OCI-LY7 (cell line): Measurements from ENCODE around the gene VWA8. TPM values are rescaled to one million over a fixed set of nuclear protein-coding genes. Genes with fewer than 3 reads are reported as not detected.

Source experiments
- BruUV-seq: library from RNA; stranded (reverse); fragments of 400-500 nt; replicated peaks from 2 replicates; lab custom pipeline; 2021; lab: Mats Ljungman, UMichigan
- CTCF ChIA-PET: fragments of 300-600 bp; sonication (Branson Sonifier 250); formaldehyde crosslinking; loops from one replicate; lab custom pipeline; 2022; ENCODE audit warnings: antibody characterized with exemption; ENCODE audit not compliant: unreplicated experiment; lab: Charles Lee
- POLR2A ChIA-PET: fragments of 300-600 bp; sonication (Branson Sonifier 250); formaldehyde crosslinking; loops from one replicate; lab custom pipeline; 2022; ENCODE audit warnings: antibody characterized with exemption; lab: Charles Lee
- DNase-seq: peaks from one replicate; pipeline ENCODE4 v3.0.0-alpha.2; 2015; ENCODE audit warnings: low spot score
- H2AFZ ChIP-seq: fragments of 200-600 bp; sonication (generic), shearing (Covaris generic); 2 replicates; pipeline ENCODE4 v1.6.1; 2014; ENCODE audit warnings: mild to moderate bottlenecking, antibody characterized with exemption, low read length, moderate library complexity
- H3K27ac ChIP-seq: fragments of 200-600 bp; sonication (generic); 2 replicates; pipeline ENCODE4 v1.5.1; 2014; ENCODE audit warnings: mixed run types, low read depth, mild to moderate bottlenecking, moderate library complexity, low read length, inconsistent platforms; ENCODE audit not compliant: poor library complexity, severe bottlenecking
- H3K36me3 ChIP-seq: fragments of 200-600 bp; sonication (generic); 2 replicates; pipeline ENCODE4 v1.6.1; 2014; ENCODE audit warnings: mild to moderate bottlenecking, antibody characterized with exemption, low read length, moderate library complexity, mixed read lengths; ENCODE audit not compliant: insufficient read depth
- H3K4me1 ChIP-seq: fragments of 200-600 bp; sonication (generic); 2 replicates; pipeline ENCODE4 v1.5.1; 2014; ENCODE audit warnings: mild to moderate bottlenecking, low read length; ENCODE audit not compliant: insufficient read depth, poor library complexity, severe bottlenecking
- H3K4me2 ChIP-seq: fragments of 200-600 bp; sonication (generic); 2 replicates; pipeline ENCODE4 v1.6.1; 2014; ENCODE audit warnings: mild to moderate bottlenecking, low read length
- H3K4me3 ChIP-seq: fragments of 200-600 bp; sonication (generic); 2 replicates; pipeline ENCODE4 v1.5.1; 2014; ENCODE audit warnings: mild to moderate bottlenecking, low read depth, low read length; ENCODE audit not compliant: poor library complexity, severe bottlenecking
- H3K79me2 ChIP-seq: fragments of 200-600 bp; sonication (generic); 2 replicates; pipeline ENCODE4 v1.6.1; 2016; ENCODE audit warnings: low read depth, mild to moderate bottlenecking, low read length, moderate library complexity, mixed read lengths; ENCODE audit not compliant: insufficient read depth
- H3K9me2 ChIP-seq: fragments of 200-600 bp; sonication (generic); 2 replicates; pipeline ENCODE4 v1.6.1; 2016; ENCODE audit warnings: mild to moderate bottlenecking, low read length, mixed read lengths; ENCODE audit not compliant: insufficient read depth
- H3K9me3 ChIP-seq: fragments of 200-600 bp; sonication (generic); 2 replicates; pipeline ENCODE4 v1.6.1; 2014; ENCODE audit warnings: mild to moderate bottlenecking, mixed run types, low read length, mixed read lengths
- H4K20me1 ChIP-seq: fragments of 200-600 bp; sonication (generic); 2 replicates; pipeline ENCODE4 v1.6.1; 2014; ENCODE audit warnings: mild to moderate bottlenecking, antibody characterized with exemption, low read length, moderate library complexity, mixed read lengths; ENCODE audit not compliant: insufficient read depth
- CTCF ChIP-seq: fragments of 200-600 bp; sonication (generic); conservative IDR thresholded peaks from 2 replicates; pipeline ENCODE4 v1.5.1; 2014; ENCODE audit warnings: mild to moderate bottlenecking, antibody characterized with exemption, low read length, moderate library complexity, mixed read lengths
- EZH2phosphoT487 ChIP-seq: fragments of 200-600 bp; sonication (generic); IDR thresholded peaks from 2 replicates; pipeline ENCODE4 v1.6.1; 2018; ENCODE audit warnings: low read depth, borderline replicate concordance, mild to moderate bottlenecking, mixed run types, antibody characterized with exemption, low read length, moderate library complexity, mixed read lengths
- intact Hi-C: fragments of 100-400 bp; cut with micrococcal nuclease; formaldehyde crosslinking; loops from one replicate; pipeline ENCODE4 v1.10.0; 2022; ENCODE audit not compliant: unreplicated experiment
- total RNA-seq, 2 experiments: library from RNA; depleted of rRNA in 1 of 2; stranded (reverse); fragments of >200 nt in 1 of 2; shearing (Covaris generic) in 1 of 2; gene quantifications; 2 replicates each; pipeline ENCODE4 v1.2.3, GENCODE V29; 2014 to 2022

Gene VWA8
- total RNA-seq, 2 experiments from 2014 or later = 26.4 to 31.5 TPM

GRCh38 chr13:42007844-42008243, 46.9 kb upstream of the VWA8 start:
- Histone ChIP-seq H3K4me1 (no peaks in the 10 kb centered on the region), H3K79me2 (no peaks in the 10 kb centered on the region), H4K20me1 (no peaks in the 10 kb centered on the region), H3K4me2 (no peak overlapping the region), H3K4me3 (no peak overlapping the region), H3K36me3 (no peaks in the 10 kb centered on the region), H3K27ac (no peak overlapping the region), H2AFZ (no peak overlapping the region), H3K9me2 (no peaks in the 10 kb centered on the region), H3K9me3 (no peaks in the 10 kb centered on the region)
- BruUV-seq = no TSS peak
- no peak for DNase-seq
- TF ChIP-seq EZH2phosphoT487 = no peak
- no peak for TF ChIP-seq CTCF
- ChIA-PET POLR2A (interaction anchor here (0.7 to 1.3 kb wide), 5 partner anchors 12 to 58 kb away, joined by 3 to 5 read pairs (median 3); no protein-coding TSS in a partner anchor), CTCF (no interaction called here)
- intact Hi-C loops = no loop called here

- Histone ChIP-seq H3K4me3 (no peak overlapping the region), H3K9me3 (no peaks in the 10 kb centered on the region), H3K4me2 (no peak overlapping the region), H3K9me2 (no peaks in the 10 kb centered on the region), H3K4me1 (no peaks in the 10 kb centered on the region), H3K27ac (no peak overlapping the region), H4K20me1 (no peaks in the 10 kb centered on the region), H3K36me3 (no peaks in the 10 kb centered on the region), H3K79me2 (no peaks in the 10 kb centered on the region), H2AFZ (no peak overlapping the region)
- DNase-seq = no peak
- intact Hi-C loops = no loop called here
- CTCF ChIA-PET = no interaction called here
- POLR2A ChIA-PET = no interaction called here
- TF ChIP-seq EZH2phosphoT487 = no peak
- BruUV-seq = no TSS peak
Observed at GRCh38 chr13:42002066-42002465, 41.2 kb upstream of the VWA8 start.

GRCh38 chr13:42001580-42001979, 40.7 kb upstream of the VWA8 start:
- no peaks in the 10 kb centered on the region for H4K20me1 ChIP-seq
- CTCF ChIA-PET = no interaction called here
- no peaks in the 10 kb centered on the region for H3K79me2 ChIP-seq
- no TSS peak for BruUV-seq
- H3K4me1 ChIP-seq = no peaks in the 10 kb centered on the region
- no peaks in the 10 kb centered on the region for H3K9me2 ChIP-seq
- POLR2A ChIA-PET = interaction anchor here (0.6 to 0.8 kb wide), 2 partner anchors 13 to 100 kb away, joined by 3 read pairs; no protein-coding TSS in a partner anchor
- DNase-seq = no peak
- intact Hi-C loops = no loop called here
- no peak overlapping the region for H2AFZ ChIP-seq
- no peaks in the 10 kb centered on the region for H3K9me3 ChIP-seq
- no peak overlapping the region for H3K4me2 ChIP-seq
- TF ChIP-seq CTCF = no peak
- no peak for TF ChIP-seq EZH2phosphoT487
- no peak overlapping the region for H3K27ac ChIP-seq
- no peak overlapping the region for H3K4me3 ChIP-seq
- H3K36me3 ChIP-seq = no peaks in the 10 kb centered on the region
